OCI-M2 (cell line): ENCODE measurements around the gene PRCP.

Experiments
- DNase-seq: peaks from one replicate; lab custom pipeline; 2025; ENCODE audit not compliant: unreplicated experiment; lab: John Stamatoyannopoulos, UW

The PRCP gene

DNA sequence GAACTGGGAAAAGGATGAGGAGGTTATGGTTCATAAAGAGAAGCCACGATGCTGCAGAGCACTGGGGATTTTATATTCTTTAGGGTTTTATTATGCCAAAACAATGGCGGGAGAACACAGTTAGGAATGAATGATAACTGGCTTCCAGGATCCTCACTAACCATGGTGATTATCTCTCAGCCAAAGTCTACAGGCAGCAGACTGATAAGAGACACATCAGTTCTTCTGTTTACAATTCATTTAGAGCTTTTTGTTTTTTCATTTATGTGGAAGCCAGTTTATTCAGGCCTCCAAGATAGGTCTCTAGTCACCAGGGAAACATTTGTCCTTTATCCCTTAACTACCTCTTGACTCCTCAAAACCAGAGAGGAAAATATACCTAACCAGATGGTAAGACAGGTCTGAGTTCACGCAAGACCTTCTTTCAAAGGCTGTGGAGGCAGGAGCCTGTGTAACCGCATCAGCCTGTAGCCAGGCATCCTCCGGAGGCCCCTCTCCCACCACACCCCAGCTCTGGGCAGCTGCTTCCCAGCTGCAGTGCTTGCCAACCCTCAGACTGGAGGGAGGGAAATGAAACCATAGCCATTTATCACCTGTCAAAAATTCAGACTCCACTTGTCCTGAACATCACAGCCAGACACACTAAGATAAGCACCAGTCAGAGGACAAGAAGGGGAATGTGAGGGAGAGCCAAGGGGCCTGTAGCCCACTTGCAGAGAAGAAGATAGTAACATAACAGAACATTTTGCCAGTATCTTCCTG is 109.3 kb downstream of the PRCP start:
- DNase-seq = peak; percentile 55

GRCh38 chr11:82787981-82788380 is 112.2 kb downstream of the PRCP start:
- DNase-seq = no peak

DNA sequence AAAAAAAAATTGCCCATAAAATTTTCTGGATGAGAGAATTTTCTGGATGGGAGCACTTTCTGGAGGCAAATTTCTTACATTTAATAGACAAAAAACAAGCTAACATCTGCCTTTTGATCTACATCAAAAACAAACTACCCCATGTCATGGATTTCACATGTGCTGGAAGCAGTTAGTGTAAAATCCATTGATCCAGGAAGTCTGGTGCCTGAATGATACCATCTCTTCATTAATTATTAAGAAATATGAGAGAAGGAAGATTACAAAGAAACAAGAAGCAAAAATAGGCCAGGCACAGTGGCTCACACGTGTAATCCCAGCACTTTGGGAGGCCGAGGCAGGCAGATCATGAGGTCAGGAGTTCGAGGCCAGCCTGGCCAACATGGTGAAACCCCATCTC is 113.4 kb downstream of the PRCP start:
- DNase-seq = no peak

DNA sequence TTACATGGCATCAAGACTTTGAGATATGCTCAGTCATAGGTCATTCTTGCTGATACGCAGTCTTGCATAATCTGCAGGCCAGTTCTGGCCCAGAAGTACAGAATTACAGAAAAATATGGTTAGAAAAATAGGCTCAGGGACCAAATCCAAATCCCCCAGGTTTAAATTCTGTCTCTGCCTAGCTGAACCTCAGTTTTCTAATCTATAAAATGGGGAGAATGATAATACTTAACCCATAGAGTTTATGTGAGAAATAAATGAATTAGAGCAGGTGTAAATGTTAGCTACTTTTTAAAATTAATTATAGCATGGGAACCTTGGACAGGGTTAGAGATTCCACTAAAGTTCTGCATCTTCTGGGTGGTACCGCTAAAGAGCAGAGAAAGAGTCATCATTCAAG is 114.2 kb downstream of the PRCP start:
- no peak for DNase-seq

- DNase-seq = no peak
Observed at GRCh38 chr11:82782825-82783374, 117.3 kb downstream of the PRCP start.

DNA sequence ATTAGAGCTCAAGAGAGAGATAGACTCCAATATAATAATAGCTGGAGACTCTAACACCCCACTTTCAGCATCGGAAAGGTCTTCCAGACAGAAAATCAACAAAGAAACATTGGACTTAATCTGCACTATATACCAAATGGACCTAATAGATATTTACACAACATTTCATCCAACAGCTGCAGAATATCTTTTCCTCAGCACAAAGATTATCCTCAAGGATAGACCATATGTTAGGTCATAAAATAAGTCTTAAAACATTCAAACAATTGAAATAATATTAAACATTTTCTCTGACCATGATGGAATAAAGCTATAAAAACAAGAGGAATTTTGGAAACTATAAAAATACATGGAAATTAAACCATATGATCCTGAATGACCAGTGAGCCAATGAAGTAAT is 121.5 kb downstream of the PRCP start:
- no peak for DNase-seq

- DNase-seq = no peak
Observed at GRCh38 chr11:82776377-82776776, 123.9 kb downstream of the PRCP start.

GRCh38 chr11:82775736-82776346 is 124.4 kb downstream of the PRCP start:
- no peak for DNase-seq

- DNase-seq = no peak
Observed at GRCh38 chr11:82775218-82775617, 125.0 kb downstream of the PRCP start.
